ENCODE data around the gene LYPD1.
"Not testable (repeated sequence)": the region's sequence is repeated elsewhere in the genome, so short reads cannot be mapped to it uniquely, and the experiment has no call there.

The LYPD1 gene, protein sequence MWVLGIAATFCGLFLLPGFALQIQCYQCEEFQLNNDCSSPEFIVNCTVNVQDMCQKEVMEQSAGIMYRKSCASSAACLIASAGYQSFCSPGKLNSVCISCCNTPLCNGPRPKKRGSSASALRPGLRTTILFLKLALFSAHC

DNA sequence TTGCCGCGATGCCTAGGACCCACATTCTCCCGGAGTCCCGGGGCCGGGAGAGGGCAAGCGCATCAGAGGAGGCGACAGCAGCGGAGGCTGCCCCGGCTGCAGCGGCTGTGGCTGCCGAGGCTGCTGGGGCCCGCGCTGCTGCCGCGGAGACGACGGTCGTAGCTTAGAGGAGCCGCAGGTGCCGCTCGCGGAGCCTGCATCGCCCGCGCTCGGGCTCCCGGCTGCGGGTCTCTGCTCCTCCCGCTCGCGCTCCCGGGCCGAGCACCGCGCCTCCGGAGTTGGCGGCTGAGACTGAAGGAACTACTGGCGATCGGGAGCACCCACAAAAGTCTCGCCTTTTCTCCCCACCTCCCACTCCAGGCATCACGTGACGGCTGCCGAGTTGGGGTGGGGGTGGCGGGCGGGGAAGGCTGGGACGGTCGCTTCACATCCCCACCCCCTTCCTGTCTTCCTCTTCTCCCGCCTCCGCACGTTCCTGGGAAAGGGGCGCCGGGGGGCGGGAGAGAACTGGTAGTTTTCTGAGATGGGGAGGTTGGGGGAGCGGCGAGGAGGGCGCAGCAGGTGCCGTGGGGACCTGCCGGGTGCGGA is at the start of gene LYPD1:
TSS of gene LYPD1 (minus strand) at position 298 of the 588 bp plus-strand sequence. CDS start at position 25, 273 bp downstream.
- DNase-seq (ENCODE audit: low spot score): no peak

DNA sequence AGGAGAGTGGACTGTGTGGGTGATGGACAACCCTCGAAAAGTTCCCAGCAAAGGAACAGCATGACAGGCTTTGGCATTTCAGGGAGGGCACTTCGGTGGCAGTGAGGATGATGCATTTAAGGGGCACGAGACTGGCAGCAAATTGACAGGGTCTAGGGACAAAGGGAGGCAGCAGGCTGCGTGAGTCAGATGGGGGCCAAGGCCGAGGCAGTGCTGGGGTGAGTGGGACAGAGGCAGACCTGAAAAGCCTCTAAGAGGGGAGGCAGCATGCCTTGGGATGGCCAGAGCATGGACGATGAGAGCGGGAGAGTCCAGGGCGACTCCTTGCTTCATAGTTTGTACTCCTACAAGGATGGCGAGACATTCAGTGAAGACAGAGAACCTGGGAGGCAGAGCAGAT is 49.5 kb upstream of the LYPD1 start:
- DNase-seq (ENCODE audit: low spot score): no peak

DNA sequence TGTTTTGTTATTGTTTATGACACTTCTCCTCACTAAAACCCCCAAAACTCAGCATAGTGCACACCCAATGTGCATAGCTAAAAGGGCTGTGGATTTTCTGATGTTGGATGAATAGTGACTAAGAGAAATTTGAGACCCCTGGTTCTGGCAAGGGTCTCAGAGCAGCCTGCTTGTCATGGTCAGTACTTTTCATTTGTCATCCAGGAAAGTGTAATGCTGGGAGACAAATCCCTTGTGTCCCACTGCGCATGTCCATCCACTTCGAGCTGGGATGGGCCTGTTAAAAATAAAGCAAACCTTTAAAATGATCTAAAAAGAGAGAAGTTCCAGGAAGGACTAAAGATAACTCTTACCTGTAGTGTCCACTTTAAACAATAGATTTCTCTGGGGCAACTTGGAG is 46.9 kb upstream of the LYPD1 start:
- DNase-seq (ENCODE audit: low spot score): no peak

DNA sequence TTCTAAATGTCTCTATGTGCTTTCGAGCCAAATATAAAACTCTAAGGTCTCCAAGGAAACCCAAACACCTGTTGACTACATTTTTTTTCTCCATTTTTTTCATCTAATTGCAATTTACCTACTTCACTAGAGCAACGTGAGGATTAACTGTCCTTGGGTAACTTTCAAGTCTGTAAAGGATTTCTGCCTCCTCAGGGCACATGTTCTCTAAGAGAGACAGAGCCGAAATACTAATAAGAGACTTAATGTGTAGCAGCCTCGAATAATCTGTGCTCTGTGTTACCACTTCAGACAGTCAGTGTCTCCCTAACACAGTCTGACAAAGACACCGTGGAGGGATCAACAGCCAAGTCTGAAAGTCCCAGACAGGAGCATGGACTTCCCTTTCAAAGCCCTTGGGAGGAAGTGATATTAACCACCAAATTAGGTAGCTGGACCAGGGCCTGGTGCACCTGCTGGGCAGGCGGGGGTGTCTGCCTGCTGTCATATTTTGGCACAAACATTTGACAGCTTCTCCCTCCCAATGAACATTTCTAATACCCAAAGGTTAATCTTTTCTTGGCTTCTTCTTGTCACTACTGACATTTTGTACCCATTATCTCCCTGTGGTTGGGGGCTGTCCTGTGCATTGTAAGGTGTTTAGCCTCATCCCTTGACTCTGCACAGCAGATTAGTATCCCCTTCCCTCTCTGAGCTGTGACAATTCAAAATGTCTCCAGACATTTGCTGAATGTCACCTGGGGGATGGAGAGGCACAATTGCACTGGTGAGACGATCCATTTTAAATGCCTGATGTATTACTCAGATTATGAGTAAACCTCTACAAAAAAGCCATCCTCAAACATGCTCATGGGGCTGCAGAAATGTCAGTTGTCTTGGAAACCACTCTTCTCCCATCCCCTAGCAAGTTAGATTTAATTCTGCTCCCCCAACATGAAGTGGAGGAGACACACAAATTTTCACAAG is 45.7 kb upstream of the LYPD1 start:
- DNase-seq (ENCODE audit: low spot score): no peak

DNA sequence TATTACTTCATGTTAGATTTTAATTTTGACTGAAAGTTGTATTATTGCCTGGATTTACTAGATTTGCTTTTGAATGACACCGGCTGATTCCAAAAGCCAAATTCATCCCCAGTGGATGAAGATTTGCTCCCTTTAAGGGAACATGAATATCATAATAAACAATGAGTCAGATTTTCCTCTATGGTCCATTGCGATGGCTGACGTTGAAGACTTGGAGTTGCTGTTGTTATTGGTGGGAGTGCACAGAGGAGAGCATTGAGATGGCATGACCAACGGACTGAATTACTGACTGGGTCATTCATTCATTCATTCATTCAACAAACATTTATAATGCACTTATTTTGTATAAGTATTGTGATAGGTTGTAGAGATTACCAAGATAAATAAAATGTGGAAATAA is 33.4 kb upstream of the LYPD1 start:
- DNase-seq (ENCODE audit: low spot score): no peak

DNA sequence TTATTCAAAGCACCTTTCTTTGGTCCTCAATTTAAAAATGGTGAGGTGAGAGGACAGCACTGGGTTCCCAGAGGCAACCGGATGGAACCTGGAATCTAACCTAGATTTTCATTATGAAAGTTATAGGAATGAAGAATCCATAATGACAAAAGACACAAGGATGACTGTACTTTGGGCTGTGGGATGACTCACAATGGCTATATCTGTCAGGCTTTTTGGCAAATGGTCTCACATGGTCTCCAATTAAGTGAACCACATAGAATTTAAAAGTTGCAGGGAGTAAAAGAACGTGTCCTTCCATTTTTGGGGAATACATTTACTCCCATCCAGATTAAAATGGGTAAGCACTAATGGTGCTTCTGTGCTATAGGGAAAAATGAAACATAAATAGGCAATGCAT is 31.8 kb upstream of the LYPD1 start:
- no peak for DNase-seq (ENCODE audit: low spot score)

DNA sequence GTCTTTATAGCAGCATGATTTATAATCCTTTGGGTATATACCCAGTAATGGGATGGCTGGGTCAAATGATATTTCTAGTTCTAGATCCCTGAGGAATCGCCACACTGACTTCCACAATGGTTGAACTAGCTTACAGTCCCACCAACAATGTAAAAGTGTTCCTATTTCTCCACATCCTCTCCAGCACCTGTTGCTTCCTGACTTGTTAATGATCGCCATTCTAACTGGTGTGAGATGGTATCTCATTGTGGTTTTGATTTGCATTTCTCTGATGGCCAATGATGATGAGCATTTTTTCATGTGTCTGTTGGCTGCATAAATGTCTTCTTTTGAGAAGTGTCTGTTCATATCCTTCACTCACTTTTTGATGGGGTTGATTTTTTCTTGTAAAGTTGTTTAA is 29.8 kb upstream of the LYPD1 start:
- DNase-seq (ENCODE audit: low spot score): not testable (repeated sequence)

DNA sequence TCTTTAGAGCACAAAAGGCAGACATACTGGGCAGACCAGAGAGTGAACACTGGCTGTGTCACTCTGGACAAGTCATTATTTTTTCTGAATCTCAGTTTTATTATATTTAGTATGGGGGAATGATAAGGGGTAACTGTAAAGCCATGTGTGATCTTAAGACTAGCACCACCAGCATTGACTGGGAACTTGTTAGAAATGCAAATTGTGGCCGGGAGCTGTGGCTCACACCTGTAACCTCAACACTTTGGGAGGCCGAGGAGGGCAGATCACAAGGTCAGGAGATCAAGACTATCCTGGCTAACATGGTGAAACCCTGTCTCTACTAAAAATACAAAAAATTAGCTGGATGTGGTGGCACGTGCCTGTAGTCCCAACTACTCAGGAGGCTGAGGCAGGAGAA is 28.3 kb upstream of the LYPD1 start:
- DNase-seq (ENCODE audit: low spot score): not testable (repeated sequence)

DNA sequence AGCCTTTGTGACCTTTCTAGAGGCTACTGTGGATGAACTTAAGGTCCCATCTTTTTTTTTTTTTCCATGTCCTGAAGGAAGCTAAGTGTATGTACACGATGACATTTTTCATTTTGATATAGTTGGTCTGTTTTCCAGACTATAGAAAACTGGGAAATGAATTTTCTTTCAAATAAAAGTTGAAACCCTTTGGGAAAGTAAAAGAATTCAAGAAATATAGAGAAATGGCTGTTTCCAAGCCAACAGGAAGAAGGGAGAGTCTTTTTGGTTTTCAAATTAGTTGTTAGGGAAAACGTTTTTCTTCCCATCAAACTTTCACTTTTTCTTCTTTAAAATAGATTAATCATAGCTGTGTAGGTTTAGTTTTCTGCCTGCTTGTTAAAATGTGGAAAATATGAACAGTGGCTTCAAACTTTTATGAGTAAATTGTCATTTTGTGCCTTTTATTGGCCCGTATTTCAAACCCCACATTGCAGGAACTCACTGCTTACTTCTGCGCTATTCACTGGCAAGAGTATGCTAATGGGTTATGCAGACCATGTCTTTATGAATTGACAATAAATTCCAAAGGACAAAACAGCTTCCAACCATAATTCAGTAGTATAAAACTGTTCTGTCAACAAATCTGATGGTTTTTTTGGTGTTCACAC is 27.7 kb upstream of the LYPD1 start:
- no peak for DNase-seq (ENCODE audit: low spot score)

DNA sequence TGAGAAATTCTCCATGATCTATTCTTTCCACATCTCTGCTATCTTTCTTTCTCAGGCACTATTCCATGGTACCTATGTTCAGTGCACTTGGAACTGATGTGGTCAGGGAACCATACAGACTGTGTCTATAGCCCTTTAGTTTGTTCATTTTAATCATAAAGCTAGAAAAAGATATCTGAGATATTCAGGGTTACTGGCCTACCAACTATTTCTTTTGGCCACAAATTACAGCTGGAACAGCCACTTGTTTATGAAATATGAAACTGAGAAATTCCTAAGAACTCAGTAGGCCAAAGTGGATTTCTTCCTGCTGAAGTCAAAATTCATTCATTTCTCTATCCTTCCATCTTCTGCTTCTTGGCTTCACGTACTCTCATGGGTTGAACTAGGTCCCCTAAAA is 22.8 kb upstream of the LYPD1 start:
- no peak for DNase-seq (ENCODE audit: low spot score)

DNA sequence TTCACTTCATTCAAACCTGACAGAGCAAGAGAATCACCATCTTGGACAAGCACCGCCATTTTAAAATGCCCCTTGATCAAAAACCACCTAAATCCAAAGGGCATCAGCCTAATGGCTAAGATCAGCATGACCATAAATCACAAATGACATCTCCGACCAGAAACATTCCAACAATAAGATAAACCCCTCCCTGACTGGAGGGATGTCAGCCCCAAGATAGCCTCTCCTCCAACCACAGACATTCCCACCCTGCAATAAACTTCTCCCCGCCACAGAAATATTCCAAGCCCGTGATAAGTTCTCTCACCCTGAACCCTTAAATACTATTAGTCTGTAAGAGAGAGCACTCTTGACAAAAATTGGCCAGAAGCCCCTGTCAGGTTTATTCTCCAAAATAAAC is 21.6 kb upstream of the LYPD1 start:
- DNase-seq (ENCODE audit: low spot score): no peak

DNA sequence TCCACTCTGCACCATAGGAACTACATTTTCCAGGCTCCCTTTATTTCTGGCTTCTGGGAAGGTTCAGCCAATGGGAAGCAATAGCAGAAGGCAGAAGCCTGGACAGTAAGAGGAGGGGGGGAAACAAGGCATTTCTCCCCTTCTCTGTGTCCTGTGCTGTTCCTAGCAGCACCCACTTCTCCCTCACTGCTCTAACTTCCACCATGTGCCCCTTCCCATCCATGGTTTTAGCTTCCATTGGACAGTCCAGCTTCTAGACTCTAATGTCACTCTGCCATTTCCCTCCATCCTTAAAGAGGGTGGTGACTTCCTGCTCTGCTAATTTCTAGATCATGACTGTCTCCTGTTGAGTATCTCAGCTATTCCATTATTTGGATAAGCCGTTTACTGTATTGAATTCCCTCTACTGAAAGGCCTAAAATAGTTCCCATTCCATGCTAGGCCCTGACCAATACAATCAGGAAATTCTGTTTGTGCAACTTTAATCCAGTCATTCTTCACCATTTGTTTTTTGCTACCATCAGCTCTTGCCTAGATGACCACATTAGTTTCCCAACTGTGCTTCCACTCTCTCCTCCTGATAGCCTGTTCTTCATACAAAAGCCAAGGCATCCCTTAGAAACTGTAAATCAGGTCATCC is 20.8 kb upstream of the LYPD1 start:
- DNase-seq (ENCODE audit: low spot score): no peak

DNA sequence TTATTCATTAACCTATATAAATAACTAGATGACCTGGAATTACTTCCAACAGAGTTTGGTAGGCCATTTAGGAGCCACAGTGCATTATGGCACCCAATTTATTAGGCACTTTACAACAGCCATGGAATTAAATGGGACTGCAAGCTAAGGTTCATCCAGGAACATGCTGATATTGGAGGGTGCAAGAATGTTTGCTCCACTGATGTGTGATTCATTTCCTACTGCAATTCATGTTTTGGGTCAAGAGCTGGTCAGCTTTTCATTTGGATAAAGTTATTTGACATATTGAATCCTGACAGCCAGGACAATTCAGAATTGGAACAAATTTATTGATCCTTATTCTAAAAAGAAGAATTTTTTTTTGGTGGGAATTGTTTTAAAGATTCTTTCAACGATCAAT is 11.8 kb upstream of the LYPD1 start:
- DNase-seq (ENCODE audit: low spot score): no peak

DNA sequence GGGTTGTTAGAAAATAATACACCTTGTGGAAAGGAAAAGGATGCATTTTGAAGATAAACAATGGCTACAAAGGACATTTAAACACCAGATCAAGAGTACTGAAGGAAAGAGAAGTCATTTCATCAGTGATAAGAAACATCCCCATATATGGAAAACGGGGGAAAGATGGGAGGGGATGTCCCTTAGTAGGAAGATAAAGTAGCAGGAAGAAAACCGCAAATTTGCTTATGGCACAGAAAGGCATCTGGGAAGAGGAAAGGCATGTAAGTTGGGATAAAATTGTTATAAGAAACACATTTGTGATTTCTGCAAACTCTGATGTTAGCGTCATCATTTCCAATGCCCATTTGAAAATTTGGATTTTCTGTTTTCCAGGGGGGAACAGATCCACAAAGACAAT is 10.5 kb upstream of the LYPD1 start:
- no peak for DNase-seq (ENCODE audit: low spot score)

DNA sequence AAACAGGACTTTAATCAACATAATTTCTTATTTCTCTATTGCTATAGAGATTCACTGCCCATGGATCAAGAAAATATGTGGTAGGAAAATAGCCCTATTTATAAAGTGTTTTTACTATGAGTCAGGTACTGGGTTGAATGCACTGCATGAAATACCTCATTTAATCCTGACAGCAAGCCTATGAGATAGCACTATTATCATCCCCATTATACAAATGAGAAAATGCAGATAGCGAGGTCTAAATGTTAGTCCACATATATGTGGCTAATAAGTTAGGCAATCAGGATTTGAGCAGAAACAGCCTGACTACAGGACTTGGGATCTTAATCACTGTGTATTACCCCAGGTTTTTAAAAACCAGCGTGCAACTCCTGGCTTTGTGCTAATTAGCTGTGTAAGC is 8.5 kb upstream of the LYPD1 start:
- DNase-seq (ENCODE audit: low spot score): no peak

DNA sequence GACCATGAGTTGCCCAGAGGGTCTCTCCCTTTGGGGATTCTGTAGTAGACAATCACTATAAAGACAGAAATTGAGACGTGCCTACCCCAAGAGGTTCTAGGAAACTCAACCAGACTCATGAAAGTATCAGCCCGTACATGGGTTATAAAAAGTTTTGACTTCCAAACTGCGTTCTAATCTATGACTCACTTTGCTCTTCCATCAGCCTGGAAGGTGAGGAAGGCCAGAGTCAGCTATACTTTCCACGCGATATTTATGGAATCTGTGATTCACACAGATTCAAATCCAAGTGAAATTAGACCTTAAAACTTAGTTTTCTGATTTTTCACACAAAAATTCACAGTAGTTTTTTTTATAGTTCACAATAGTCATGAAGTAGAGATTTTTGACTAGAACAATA is 7.7 kb upstream of the LYPD1 start:
- no peak for DNase-seq (ENCODE audit: low spot score)

DNA sequence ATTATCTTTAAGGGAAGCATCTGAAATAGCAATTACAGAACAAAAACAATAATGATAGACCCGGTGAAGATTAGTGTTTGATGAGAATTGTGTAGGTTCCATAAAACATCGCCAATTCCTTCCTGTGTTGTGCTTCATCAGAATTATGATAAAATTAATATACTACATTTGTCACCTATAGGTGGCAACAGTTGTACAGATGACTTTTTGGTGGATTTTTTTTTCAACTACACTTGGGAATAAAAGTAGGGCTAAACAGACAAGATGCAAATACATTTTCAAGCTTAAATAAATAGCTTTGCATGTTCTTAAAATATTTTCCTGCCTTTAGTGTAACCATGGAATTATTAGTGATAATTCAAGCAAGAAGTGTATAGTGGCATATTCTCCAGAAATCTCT is 7.0 kb upstream of the LYPD1 start:
- DNase-seq (ENCODE audit: low spot score): no peak

DNA sequence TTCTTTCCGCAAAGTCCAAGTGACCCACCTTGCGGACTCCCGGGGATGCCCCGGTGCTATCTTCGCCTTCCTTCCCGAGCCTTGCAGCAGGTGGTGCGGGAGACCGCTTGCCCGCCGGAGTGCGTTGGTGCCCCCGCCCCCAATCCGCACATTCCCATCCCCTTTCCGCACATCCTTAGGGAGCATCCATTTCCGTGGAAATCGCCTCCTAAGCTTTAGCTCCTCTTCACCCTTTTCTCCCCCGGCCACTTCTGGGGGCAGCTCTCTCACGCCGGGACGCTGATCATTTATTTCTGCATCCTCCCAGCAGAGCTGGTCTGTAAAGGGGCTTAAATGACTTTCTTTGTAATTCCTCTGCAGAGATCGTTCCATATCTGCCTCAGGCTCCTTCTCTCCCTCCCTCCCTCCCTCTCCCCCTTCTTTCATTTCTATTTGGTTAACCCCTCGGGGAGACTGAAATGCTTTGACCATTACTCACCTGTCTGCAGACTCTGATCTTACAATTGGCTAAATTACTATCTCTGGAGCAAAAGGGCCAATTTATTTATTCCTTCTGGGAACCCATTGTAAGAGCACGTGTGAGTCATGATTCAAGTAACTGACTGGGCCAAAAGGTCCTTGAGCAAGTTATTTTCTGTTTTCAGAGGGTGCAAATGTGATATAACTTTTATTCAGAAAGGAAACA is 1.3 kb upstream of the LYPD1 start:
- DNase-seq (ENCODE audit: low spot score): no peak

DNA sequence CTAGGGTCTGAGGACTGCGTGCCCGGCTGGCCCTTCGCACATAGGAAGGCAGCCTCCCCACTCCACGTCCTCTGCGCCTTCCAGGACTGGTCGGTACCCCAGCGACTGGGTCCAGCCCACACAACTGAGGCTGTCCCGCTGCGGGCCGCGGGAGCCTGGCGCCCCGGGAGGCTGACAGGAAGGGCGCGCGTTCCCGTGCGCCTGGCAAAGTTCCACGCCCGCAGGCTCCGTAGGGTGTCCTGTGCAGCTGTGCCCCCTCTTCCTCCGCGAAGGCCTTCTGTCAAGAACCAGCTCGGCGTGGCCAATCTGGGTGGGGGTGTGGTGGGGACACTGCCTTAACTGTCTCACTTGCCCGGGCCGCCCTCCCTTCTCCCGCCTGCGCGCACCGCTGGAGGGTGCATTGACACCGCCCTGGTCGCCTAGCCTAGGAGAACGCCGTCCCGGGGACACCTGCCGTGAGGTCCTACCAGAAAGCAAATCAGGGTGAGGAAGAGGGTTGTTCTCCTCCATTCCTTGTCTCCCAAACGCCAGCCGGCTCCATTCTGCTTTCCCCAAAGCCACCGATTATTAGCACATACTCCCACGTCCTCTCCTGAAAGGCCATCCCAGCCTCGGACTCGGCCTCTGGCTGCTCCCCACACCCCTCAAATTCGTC is 618 bp upstream of the LYPD1 start:
- DNase-seq (ENCODE audit: low spot score): no peak

DNA sequence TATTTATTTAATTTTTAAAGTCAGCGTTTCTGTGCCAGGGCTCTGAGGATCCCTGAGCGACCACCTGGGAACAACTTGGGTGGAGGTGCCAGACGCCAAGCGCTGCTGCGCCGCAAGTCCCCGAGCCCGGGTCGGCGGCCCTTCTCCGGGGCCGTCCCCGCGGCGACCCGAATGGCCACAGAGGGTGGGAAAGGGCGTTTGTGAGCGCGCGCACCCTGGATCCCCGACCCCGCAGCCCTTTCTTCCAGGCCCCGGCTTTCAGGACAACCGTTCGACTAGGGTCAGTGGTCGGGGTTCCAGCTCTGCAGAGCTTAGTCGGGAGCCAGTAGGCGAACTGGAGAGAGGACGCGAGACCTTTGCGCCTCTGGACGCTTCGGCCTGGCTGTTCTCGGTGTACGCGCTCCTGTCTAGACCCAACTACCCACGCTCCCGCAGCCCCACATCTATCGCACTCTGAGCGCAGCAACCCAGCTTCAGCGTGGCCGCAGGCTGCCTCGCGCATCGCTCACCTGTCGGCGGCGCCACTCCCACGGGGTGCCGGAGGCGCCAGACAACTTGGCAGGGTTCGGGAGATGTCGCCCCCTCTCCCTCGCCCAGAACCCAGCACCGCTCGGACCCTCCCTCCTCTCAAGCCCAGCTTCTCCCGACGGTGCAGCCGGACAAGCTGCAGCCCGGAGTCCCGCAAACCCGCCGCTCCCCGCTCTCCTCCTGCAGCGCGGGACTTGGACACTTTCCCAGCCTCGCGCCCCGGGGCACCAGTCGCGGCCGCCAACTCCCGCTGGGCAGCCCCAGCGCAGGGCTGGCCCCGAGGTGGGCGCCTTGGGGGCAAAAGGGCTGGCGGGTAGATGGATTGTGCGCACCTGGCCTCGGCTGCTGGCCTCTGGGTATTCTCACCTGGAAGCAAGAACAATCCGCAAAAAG is 758 bp downstream of the LYPD1 start:
- DNase-seq (ENCODE audit: low spot score): no peak

All from cerebellar cortex (tissue), 1 donor.